ENCODE results near the gene TRIM28. TPM values are rescaled to one million over a fixed set of nuclear protein-coding genes. Genes with fewer than 3 reads are reported as not detected.

Gene TRIM28
- total RNA-seq, 4 donors from 2014 or later: 180 to 694 (median 297) TPM

DNA sequence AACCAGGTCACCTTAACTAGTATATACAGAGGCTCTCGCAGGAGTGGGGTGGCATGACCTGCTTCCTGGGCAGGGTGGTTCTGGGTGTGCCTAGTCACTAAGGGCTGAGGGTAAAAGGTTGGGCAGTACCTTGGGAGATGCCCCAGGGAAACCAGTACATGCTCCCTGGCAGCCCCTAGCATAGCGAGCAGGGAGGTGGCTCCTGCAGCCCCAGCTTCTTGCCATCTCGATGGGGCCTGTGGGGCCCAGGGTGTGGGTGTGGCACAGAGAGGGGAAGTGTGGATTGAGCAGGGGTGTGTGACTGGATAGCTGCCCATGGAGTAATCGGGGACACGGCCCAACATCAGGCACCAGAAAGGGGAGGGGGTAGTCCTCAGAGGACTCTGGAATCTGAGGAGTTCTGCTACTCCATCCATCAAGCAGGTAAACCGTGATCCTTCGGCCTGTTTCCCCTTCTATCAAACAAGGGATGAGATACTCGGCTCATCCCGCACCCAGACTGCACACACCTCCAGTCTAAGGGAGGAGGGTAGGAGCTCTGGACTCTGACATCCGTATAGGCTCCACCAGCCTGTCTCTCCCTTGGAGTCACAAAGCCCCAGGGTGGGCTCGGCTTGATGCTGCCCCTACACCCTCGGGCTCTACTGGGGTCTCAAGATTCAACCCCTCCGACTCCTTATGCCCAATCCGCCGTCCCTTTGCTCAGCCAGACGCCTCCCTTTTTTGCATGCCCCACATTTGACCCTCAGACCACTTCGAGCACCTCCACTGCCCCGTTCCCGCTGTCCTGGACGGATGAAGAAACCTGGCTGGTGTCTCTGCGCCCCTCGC is 25.4 kb upstream of the TRIM28 start:
- intact Hi-C loops (cut with DNase I; ENCODE audit: low total_unique reads): no loop called here
- 0 to 5% methylated on average over 9 to 22 of the region's 22 CpGs for WGBS, 2 donors (ENCODE audit: low coverage in 1 of 2)
- no peaks in the 10 kb centered on the region for H3K27me3 ChIP-seq

DNA sequence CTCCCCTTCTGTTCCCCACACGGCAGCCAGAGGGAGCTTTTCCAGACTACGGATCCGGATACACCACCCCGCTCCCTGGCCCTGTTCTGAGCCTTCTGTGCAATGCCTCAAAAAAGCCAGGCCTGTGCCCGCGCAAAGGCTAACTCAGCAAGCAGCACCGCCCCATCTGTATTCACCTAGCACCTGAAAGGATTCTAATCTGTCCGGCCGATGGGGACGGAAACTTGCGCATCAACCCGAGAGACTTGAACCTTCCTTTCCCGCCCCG is 24.8 kb upstream of the TRIM28 start:
- peaks cover 26 to 33% (median 29%) of the 10 kb centered on the region in 4 donors for H3K4me1 ChIP-seq
- TF ChIP-seq POLR2AphosphoS5 (IDR thresholded peaks at IDR 0.05): no peak
- TF ChIP-seq, protein P1, sequence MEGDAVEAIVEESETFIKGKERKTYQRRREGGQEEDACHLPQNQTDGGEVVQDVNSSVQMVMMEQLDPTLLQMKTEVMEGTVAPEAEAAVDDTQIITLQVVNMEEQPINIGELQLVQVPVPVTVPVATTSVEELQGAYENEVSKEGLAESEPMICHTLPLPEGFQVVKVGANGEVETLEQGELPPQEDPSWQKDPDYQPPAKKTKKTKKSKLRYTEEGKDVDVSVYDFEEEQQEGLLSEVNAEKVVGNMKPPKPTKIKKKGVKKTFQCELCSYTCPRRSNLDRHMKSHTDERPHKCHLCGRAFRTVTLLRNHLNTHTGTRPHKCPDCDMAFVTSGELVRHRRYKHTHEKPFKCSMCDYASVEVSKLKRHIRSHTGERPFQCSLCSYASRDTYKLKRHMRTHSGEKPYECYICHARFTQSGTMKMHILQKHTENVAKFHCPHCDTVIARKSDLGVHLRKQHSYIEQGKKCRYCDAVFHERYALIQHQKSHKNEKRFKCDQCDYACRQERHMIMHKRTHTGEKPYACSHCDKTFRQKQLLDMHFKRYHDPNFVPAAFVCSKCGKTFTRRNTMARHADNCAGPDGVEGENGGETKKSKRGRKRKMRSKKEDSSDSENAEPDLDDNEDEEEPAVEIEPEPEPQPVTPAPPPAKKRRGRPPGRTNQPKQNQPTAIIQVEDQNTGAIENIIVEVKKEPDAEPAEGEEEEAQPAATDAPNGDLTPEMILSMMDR (IDR thresholded peaks at IDR 0.05): no peak
- no peak for TF ChIP-seq EP300 (IDR thresholded peaks at IDR 0.05; ENCODE audit: low read depth)
- no peak for TF ChIP-seq POLR2A (IDR thresholded peaks at IDR 0.05)
- in situ Hi-C loops (cut with MboI; ENCODE audit: low pct_ligation_motif_present in 1 of 4, low pct_unique_long_range_greater_than_20kb in 1 of 4, low sequenced_read_pairs in 3 of 4) (no loop called here), intact Hi-C loops (cut with DNase I; ENCODE audit: low total_unique reads) (no loop called here)
- peak; percentile 70 for DNase-seq
- 0% methylated on average over 1 to 14 of the region's 14 CpGs for WGBS, 2 donors (ENCODE audit: low coverage in 1 of 2)
- H3K9me3 ChIP-seq: no peaks in the 10 kb centered on the region
- H3K27me3 ChIP-seq: no peaks in the 10 kb centered on the region
- H3K36me3 ChIP-seq: peaks cover 0 to 6% (median 0%) of the 10 kb centered on the region in 4 donors
- H3K27ac ChIP-seq: peak overlapping the region; percentile 92 to 99 (median 96)
- peak overlapping the region; percentile 63 to 79 (median 72) for H3K4me3 ChIP-seq

More for the DNA sequence above, 25.4 kb upstream of the TRIM28 start:
- in situ Hi-C loops (cut with MboI; ENCODE audit: low pct_ligation_motif_present in 1 of 4, low pct_unique_long_range_greater_than_20kb in 1 of 4, low sequenced_read_pairs in 3 of 4): no loop called here
- Histone ChIP-seq H3K4me1 (peaks cover 30 to 38% (median 34%) of the 10 kb centered on the region in 4 donors), H3K27ac (peak overlapping the region; percentile 92 to 99 (median 96)), H3K36me3 (peaks cover 0 to 6% (median 0%) of the 10 kb centered on the region in 4 donors), H3K4me3 (peak overlapping the region; percentile 63 to 79 (median 72)), H3K9me3 (no peaks in the 10 kb centered on the region)
- DNase-seq: peak; percentile 44
- TF ChIP-seq POLR2AphosphoS5 (IDR thresholded peaks at IDR 0.05) (no peak), EP300 (IDR thresholded peaks at IDR 0.05; ENCODE audit: low read depth) (no peak)
- TF ChIP-seq, protein P1 (IDR thresholded peaks at IDR 0.05): peak; percentile 16 to 62 (median 48)

DNA sequence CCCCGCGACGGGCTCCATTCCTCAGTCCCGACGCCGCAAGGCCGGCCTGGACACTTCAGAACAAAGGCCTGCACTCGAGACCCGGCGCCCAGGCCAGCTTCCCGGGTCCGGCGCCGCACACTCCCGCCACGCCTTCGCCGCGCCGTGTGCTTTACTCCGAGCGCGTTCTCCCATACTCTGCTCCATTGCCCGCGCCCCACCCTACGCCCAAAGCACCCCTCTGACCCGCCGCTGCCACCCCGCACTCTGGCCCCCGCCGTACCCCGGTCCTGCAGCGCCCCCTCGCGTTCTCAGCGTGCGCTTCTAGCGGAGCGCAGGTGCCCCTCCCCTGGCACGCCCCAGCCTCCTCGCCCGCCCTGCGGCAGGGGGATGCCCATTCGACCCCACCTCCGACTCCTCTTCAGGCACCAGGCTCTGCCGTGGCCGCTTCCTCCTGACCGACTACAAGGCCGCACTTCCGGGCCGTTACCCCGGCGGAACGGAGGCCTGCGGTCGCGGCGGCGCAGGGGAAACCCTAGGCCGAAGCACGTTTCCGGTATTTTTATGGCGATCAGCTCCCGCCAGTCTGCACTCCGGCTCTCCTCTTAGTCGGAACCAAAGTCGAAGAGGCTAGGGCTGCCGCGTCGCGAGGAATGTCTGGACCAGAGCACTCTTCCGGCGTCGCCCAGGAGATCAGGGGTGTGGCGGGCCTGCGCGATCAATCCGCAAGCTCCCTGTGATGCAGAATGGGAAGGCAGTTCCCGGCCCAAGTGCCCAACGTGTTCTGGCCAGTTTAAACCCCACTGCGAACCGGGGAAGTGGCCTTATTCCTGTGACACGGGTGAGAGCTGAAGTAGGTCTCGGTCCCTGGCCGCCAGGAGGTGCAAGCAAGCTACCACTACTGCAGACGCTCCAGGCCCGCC is 24.3 kb upstream of the TRIM28 start, which contains the start of gene ZBTB45:
TSS of gene ZBTB45 (minus strand) at position 456 of the 902 bp plus-strand sequence. CDS start 2,137 bp downstream, outside the sequence.
- Histone ChIP-seq H3K36me3 (peaks cover 0 to 6% (median 0%) of the 10 kb centered on the region in 4 donors), H3K4me1 (peaks cover 21 to 27% (median 25%) of the 10 kb centered on the region in 4 donors), H3K9me3 (no peaks in the 10 kb centered on the region), H3K4me3 (peak within 1 kb of the TSS; percentile 63 to 79 (median 72)), H3K27ac (peak within 1 kb of the TSS; percentile 92 to 99 (median 96)), H3K27me3 (no peaks in the 10 kb centered on the region)
- in situ Hi-C loops (cut with MboI; ENCODE audit: low pct_ligation_motif_present in 1 of 4, low pct_unique_long_range_greater_than_20kb in 1 of 4, low sequenced_read_pairs in 3 of 4): no loop called here
- 1% methylated on average over 72 of the region's 87 CpGs; no CpG with 5 or more reads in 1 of the 2 donors for WGBS, 2 donors (ENCODE audit: low coverage in 1 of 2)
- peak; percentile 93 for DNase-seq
- intact Hi-C loops (cut with DNase I; ENCODE audit: low total_unique reads): no loop called here
- TF ChIP-seq, protein P1 (IDR thresholded peaks at IDR 0.05): peak; percentile 60 to 96 (median 70)
- peak; percentile 75 for TF ChIP-seq POLR2A (IDR thresholded peaks at IDR 0.05)
- peak; percentile 63 to 82 (median 81) for TF ChIP-seq POLR2AphosphoS5 (IDR thresholded peaks at IDR 0.05)
- TF ChIP-seq EP300 (IDR thresholded peaks at IDR 0.05; ENCODE audit: low read depth): no peak

DNA sequence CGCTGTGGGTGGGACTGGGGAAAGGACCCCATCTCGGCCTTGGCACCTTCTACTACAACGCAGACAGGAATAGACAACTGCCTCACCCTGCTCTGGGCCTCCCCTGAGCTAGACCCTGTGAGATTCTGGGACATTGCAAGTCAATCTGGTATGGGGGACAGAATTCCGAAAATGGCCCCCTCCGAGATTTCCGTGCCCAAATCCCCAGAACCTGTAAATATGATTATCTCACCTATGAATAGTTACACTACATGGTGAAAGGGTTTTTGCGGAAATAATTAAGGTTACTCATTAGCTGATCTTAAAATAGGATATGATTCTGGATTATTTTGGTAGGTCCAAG is 23.6 kb upstream of the TRIM28 start:
- in situ Hi-C loops (cut with MboI; ENCODE audit: low pct_ligation_motif_present in 1 of 4, low pct_unique_long_range_greater_than_20kb in 1 of 4, low sequenced_read_pairs in 3 of 4) (no loop called here), intact Hi-C loops (cut with DNase I; ENCODE audit: low total_unique reads) (no loop called here)
- DNase-seq: no peak
- H3K4me3 ChIP-seq: peak overlapping the region; percentile 63 to 79 (median 72)
- peaks cover 19 to 25% (median 22%) of the 10 kb centered on the region in 4 donors for H3K4me1 ChIP-seq
- peaks cover 0 to 6% (median 0%) of the 10 kb centered on the region in 4 donors for H3K36me3 ChIP-seq
- 8% methylated on average over 7 of the region's 7 CpGs; no CpG with 5 or more reads in 1 of the 2 donors for WGBS, 2 donors (ENCODE audit: low coverage in 1 of 2)
- TF ChIP-seq, protein P1 (IDR thresholded peaks at IDR 0.05): no peak
- no peak for TF ChIP-seq POLR2AphosphoS5 (IDR thresholded peaks at IDR 0.05)
- no peak for TF ChIP-seq POLR2A (IDR thresholded peaks at IDR 0.05)
- TF ChIP-seq EP300 (IDR thresholded peaks at IDR 0.05; ENCODE audit: low read depth): no peak
- H3K9me3 ChIP-seq: no peaks in the 10 kb centered on the region
- H3K27ac ChIP-seq: peak overlapping the region; percentile 92 to 99 (median 96)
- H3K27me3 ChIP-seq: no peaks in the 10 kb centered on the region
